Activated T-cell treated with anti-CD3 and anti-CD28 coated beads for 24 hours (primary cell): ENCODE measurements around the gene PNLIPRP2.

Experiments used
- DNase-seq: peaks from one replicate; pipeline ENCODE4 v3.0.0-alpha.2; 2020; ENCODE audit warnings: low read depth

The PNLIPRP2 gene

GRCh38 chr10:116612107-116612769 is 8.5 kb upstream of the PNLIPRP2 start:
- DNase-seq, result no peak

GRCh38 chr10:116613471-116613870 is 7.3 kb upstream of the PNLIPRP2 start:
- no peak for DNase-seq

GRCh38 chr10:116614796-116615195 is 6.0 kb upstream of the PNLIPRP2 start:
- DNase-seq, result no peak

- no peak for DNase-seq
Measured at GRCh38 chr10:116615199-116615776, 5.5 kb upstream of the PNLIPRP2 start.

GRCh38 chr10:116621476-116621875 is 723 bp downstream of the PNLIPRP2 start:
- DNase-seq, result no peak

GRCh38 chr10:116621934-116622655 is 1.3 kb downstream of the PNLIPRP2 start:
- DNase-seq, result no peak

- DNase-seq, result no peak
Measured at GRCh38 chr10:116625845-116626244, 5.1 kb downstream of the PNLIPRP2 start.

GRCh38 chr10:116626815-116627214 is 6.1 kb downstream of the PNLIPRP2 start:
- DNase-seq, result no peak

GRCh38 chr10:116627386-116627933 is 6.7 kb downstream of the PNLIPRP2 start:
- DNase-seq, result no peak

- DNase-seq, result no peak
Measured at GRCh38 chr10:116629340-116629739, 8.6 kb downstream of the PNLIPRP2 start.

GRCh38 chr10:116630020-116630419 is 9.3 kb downstream of the PNLIPRP2 start:
- DNase-seq, result no peak

- no peak for DNase-seq
Measured at GRCh38 chr10:116631871-116632295, 11.1 kb downstream of the PNLIPRP2 start.

- no peak for DNase-seq
Measured at GRCh38 chr10:116632596-116633215, 12.0 kb downstream of the PNLIPRP2 start.

GRCh38 chr10:116633216-116633600 is 12.5 kb downstream of the PNLIPRP2 start:
- no peak for DNase-seq

GRCh38 chr10:116634126-116634975 is 13.6 kb downstream of the PNLIPRP2 start:
- DNase-seq, result no peak

- DNase-seq, result no peak
Measured at GRCh38 chr10:116636385-116636784, 15.6 kb downstream of the PNLIPRP2 start.

GRCh38 chr10:116636976-116637375 is 16.2 kb downstream of the PNLIPRP2 start:
- no peak for DNase-seq

- no peak for DNase-seq
Measured at GRCh38 chr10:116637830-116638229, 17.1 kb downstream of the PNLIPRP2 start.

GRCh38 chr10:116646502-116646901 is 25.7 kb downstream of the PNLIPRP2 start:
- no peak for DNase-seq

GRCh38 chr10:116648903-116649302 is 28.1 kb downstream of the PNLIPRP2 start:
- DNase-seq, result no peak

GRCh38 chr10:116653885-116654284 is 33.1 kb downstream of the PNLIPRP2 start:
- DNase-seq, result no peak

- DNase-seq, result no peak
Measured at GRCh38 chr10:116654816-116655215, 34.1 kb downstream of the PNLIPRP2 start.
